HG02981 (cell line): Measurements from ENCODE around the gene RND3.

Experiments used
- ATAC-seq: cut with Tn5 transposase; IDR thresholded peaks from one replicate; pipeline ENCODE4 v1.9.1; 2021; ENCODE audit warnings: mild to moderate bottlenecking, moderate library complexity; ENCODE audit not compliant: unreplicated experiment

The RND3 gene

DNA sequence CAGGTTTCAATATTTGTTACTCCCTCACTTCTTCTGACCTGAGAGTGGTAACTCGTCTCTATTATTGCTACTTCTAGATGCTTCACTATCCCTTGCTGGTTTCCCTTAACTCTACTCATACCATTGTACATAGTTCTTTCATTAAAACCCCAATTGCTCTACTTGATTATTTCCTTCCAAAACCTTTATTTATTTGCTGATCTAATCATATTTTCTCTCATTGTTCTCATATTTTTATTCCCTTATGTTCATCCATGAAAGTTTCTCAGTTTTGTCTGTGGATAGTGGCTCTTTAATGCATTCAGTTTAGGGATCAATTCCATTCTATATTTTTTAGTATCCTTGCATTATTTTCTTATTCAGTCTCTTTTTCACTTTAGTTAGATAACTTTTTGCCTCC lies 42.1 kb downstream of the RND3 start:
- ATAC-seq: no peak

GRCh38 chr2:150442484-150442883 lies 45.0 kb downstream of the RND3 start:
- ATAC-seq: no peak

GRCh38 chr2:150441784-150442183 lies 45.7 kb downstream of the RND3 start:
- ATAC-seq: no peak

GRCh38 chr2:150441226-150441625 lies 46.2 kb downstream of the RND3 start:
- ATAC-seq: no peak

- no peak for ATAC-seq
Measured at GRCh38 chr2:150438654-150439053, 48.8 kb downstream of the RND3 start.

DNA sequence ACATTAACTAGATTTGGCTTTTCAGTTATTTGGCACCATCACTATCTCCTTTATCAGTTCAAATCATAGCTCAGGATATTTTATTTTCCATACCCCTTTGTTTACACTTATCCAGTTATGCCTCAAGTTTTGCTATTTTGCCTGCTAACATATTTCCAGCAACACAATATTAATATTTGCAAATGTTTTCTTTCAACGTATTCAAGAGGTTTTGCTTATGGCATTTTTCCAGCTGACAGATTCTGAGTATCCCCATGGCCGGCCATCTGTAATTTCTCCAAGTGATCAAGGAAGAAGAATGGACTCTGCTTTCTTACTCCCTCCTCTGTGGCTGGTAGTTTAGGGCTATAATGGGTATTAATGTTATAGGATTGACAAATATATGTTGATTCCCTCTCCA lies 49.4 kb downstream of the RND3 start:
- ATAC-seq: no peak

- ATAC-seq: no peak
Measured at GRCh38 chr2:150432312-150432625, 55.2 kb downstream of the RND3 start.

GRCh38 chr2:150431561-150432311 lies 55.7 kb downstream of the RND3 start:
- ATAC-seq: no peak

- ATAC-seq: no peak
Measured at GRCh38 chr2:150429384-150429961, 58.0 kb downstream of the RND3 start.

GRCh38 chr2:150428641-150429040 lies 58.8 kb downstream of the RND3 start:
- ATAC-seq: no peak

GRCh38 chr2:150427298-150427697 lies 60.2 kb downstream of the RND3 start:
- ATAC-seq: no peak

GRCh38 chr2:150426724-150427123 lies 60.7 kb downstream of the RND3 start:
- ATAC-seq: no peak

- no peak for ATAC-seq
Measured at GRCh38 chr2:150426315-150426714, 61.2 kb downstream of the RND3 start.

GRCh38 chr2:150425121-150425955 lies 62.1 kb downstream of the RND3 start:
- ATAC-seq: no peak

GRCh38 chr2:150424406-150424805 lies 63.1 kb downstream of the RND3 start:
- ATAC-seq: no peak

DNA sequence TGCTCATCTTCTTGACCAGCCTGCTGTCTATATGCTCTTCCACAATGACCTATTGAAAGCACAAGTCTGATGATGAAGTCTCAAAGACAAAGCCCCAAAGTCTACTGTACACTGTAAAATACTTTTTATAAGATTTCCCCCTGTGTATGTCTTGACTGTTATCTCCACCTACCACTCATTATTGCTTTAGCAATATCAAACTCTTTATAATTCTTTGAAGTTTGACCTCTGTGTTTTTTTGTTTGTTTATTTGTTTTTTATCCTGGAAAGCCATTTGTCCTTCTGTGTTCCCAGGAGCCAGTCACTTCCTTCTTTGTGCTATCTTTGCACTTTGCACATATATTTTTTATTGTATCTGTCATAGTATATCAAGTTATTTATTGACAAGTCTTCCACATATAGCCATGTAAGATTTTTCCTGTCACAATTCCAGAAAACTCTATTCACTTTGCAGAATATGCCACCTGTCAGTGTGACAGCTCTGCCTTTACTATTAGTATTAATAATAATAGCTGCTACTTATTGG lies 66.3 kb downstream of the RND3 start:
- ATAC-seq: no peak

DNA sequence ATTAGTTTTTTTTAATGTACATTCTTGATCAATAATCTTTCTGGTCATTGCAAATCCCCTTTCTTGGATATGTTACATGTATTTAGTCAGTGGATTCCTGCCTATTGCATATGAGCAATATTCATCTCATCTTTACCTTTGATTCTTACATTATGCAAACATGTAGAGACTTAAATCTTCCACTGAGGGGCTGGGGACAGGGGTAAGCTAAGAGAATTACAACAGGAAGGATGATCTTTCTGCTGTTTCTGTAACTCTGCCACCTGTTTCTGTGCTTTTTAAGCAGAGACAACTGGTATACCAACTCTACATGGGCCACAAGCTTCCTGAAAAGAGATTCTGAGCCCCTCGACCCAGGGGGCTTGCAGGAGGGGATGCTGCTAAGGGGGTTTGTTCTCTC lies 68.6 kb downstream of the RND3 start:
- no peak for ATAC-seq
